ENCODE data around the gene HAAO. TPM values are rescaled to one million over a fixed set of nuclear protein-coding genes. Genes with fewer than 3 reads are reported as not detected.
A peak's percentile ranks its signal among the peaks of the same experiment; 100 is the strongest.

HAAO gene
- total RNA-seq, 1 experiment from 2014 or later: 6.6 TPM

- Mint-ChIP-seq H3K9me3 (no peaks in the 10 kb centered on the region), H3K36me3 (ENCODE audit: insufficient read depth in 1 of 3, low read depth in 3 of 3) (peaks cover 0 to 8% (median 4%) of the 10 kb centered on the region in 3 experiments; a peak in 3 of 7 replicates), H3K27ac (peak overlapping the region in 2 of 3 experiments; percentile 16 to 83; a peak in 2 of 7 replicates), H3K27me3 (ENCODE audit: low read depth) (no peaks in the 10 kb centered on the region), H3K4me1 (peaks cover 11 to 25% of the 10 kb centered on the region in 2 experiments), H3K4me3 (no peak overlapping the region)
- Histone ChIP-seq H3T11ph (ENCODE audit: low read length) (no peak overlapping the region), H4K91ac (ENCODE audit: insufficient read length, low read depth, low read length) (no peak overlapping the region), H2BK20ac (ENCODE audit: low read depth, low read length, poor library complexity, severe bottlenecking) (no peak overlapping the region), H4K8ac (replicated peaks; ENCODE audit: insufficient read length, low read depth, low read length) (no peak overlapping the region), H3K9me3 (ENCODE audit: control insufficient read depth, low read depth, low read length) (no peaks in the 10 kb centered on the region), H3K79me1 (ENCODE audit: insufficient read depth, low read depth, low read length, poor library complexity, severe bottlenecking) (no peaks in the 10 kb centered on the region), H3K23me2 (ENCODE audit: insufficient read length, low read depth, low read length, poor library complexity, severe bottlenecking) (no peaks in the 10 kb centered on the region), H3K23ac (ENCODE audit: insufficient read length, low read depth, low read length) (no peak overlapping the region), H2BK120ac (ENCODE audit: low read depth, low read length, poor library complexity, severe bottlenecking) (no peak overlapping the region), H3K27ac (ENCODE audit: insufficient read length, low read depth, low read length) (no peak overlapping the region), H3K4me1 (ENCODE audit: insufficient read depth, low read length) (no peaks in the 10 kb centered on the region), H2AFZ (ENCODE audit: low read length) (no peak overlapping the region), H3K18ac (ENCODE audit: insufficient read length, low read depth, low read length) (no peak overlapping the region), H3K9ac (ENCODE audit: extremely low read depth, insufficient read length, low read length) (no peak overlapping the region), H3K27me3 (ENCODE audit: insufficient read depth, low read length) (no peaks in the 10 kb centered on the region), H2BK12ac (ENCODE audit: insufficient read length, low read depth, low read length) (no peak overlapping the region), H4K5ac (ENCODE audit: insufficient read length, low read depth, low read length) (no peak overlapping the region), H3K14ac (ENCODE audit: insufficient read depth, low read length) (no peak overlapping the region), H2BK15ac (ENCODE audit: low read depth, low read length) (no peak overlapping the region), H3K79me2 (ENCODE audit: insufficient read depth, low read length) (no peaks in the 10 kb centered on the region), H3K4ac (ENCODE audit: low read depth, low read length) (no peak overlapping the region), H2BK5ac (ENCODE audit: insufficient read length, low read length) (no peak overlapping the region), H2AK5ac (ENCODE audit: insufficient read length, low read length) (no peak overlapping the region), H4K20me1 (ENCODE audit: control insufficient read depth, insufficient read depth, insufficient read length) (no peaks in the 10 kb centered on the region), H3K56ac (ENCODE audit: insufficient read length, low read depth, low read length) (no peak overlapping the region), H3K4me2 (ENCODE audit: insufficient read depth, insufficient read length, low read length) (no peak overlapping the region)
- WGBS (ENCODE audit: extremely low coverage, insufficient read length, low lambda C conversion rate): no CpG with 5 or more reads among the region's 8 CpGs
- TF ChIP-seq CTCF (conservative IDR thresholded peaks at IDR 0.05): no peak
- no peak for DNase-seq
Observed at GRCh38 chr2:42754776-42755140, 37.6 kb downstream of the HAAO start.

Measured in H9 (cell line).